ENCODE data around the gene ADAMTSL2. TPM values are rescaled to one million over a fixed set of nuclear protein-coding genes. Genes with fewer than 3 reads are reported as not detected.
A peak's percentile ranks its signal among the peaks of the same experiment; 100 is the strongest.

ADAMTSL2 gene
- total and polyA plus RNA-seq, 9 donors: 2.3 to 5.5 (median 4.7) TPM

GRCh38 chr9:133526721-133527321 lies 7.7 kb upstream of the ADAMTSL2 start:
- DNase-seq: no peak
- WGBS (ENCODE audit: insufficient coverage): 13% methylated on average over 19 of the region's 21 CpGs
- H3K4me3 ChIP-seq (ENCODE audit: low read length): no peak overlapping the region
- peak overlapping the region; percentile 78 for H3K27ac ChIP-seq (ENCODE audit: low read length)
- H3K27me3 ChIP-seq (ENCODE audit: control insufficient read depth, insufficient read depth, low read length): peaks cover 9% of the 10 kb centered on the region
- H3K36me3 ChIP-seq (ENCODE audit: control insufficient read depth, insufficient read depth, low read length): no peaks in the 10 kb centered on the region
- peaks cover 92% of the 10 kb centered on the region for H3K4me1 ChIP-seq (ENCODE audit: control insufficient read depth, insufficient read depth, low read length)
- H3K9me3 ChIP-seq (replicated peaks; ENCODE audit: control insufficient read depth, low read depth, low read length): no peaks in the 10 kb centered on the region

DNA sequence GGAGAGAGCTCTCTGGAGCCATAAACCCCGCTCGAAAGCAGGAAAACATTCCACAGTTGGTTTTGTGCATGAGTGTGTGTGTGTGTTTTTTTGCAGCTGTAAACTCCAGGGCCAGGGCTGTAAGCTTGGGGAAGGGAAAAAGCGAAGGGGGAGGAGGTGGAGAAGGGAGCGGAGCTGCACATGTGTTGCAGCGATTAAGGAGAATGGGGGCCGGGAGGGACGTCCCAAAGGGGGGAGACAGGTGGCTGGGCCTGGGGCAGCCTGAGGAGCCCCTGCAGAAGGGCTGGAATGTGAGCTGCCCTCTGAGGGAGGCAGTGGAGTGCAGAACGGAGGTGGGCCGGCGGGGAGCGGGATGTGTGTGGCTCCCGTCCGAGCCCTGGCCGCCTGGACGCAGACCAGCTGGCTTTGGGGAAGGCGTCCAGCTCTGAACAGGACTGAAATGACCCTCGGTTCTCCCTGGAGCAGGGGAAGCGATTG lies 7.0 kb upstream of the ADAMTSL2 start:
- Histone ChIP-seq H3K4me3 (ENCODE audit: low read length) (no peak overlapping the region), H3K27ac (ENCODE audit: low read length) (peak overlapping the region; percentile 78), H3K27me3 (ENCODE audit: control insufficient read depth, insufficient read depth, low read length) (peaks cover 9% of the 10 kb centered on the region), H3K4me1 (ENCODE audit: control insufficient read depth, insufficient read depth, low read length) (peaks cover 92% of the 10 kb centered on the region), H3K36me3 (ENCODE audit: control insufficient read depth, insufficient read depth, low read length) (no peaks in the 10 kb centered on the region), H3K9me3 (replicated peaks; ENCODE audit: control insufficient read depth, low read depth, low read length) (no peaks in the 10 kb centered on the region)
- 7% methylated on average over 17 of the region's 18 CpGs for WGBS (ENCODE audit: insufficient coverage)
- DNase-seq: peak; percentile 95

DNA sequence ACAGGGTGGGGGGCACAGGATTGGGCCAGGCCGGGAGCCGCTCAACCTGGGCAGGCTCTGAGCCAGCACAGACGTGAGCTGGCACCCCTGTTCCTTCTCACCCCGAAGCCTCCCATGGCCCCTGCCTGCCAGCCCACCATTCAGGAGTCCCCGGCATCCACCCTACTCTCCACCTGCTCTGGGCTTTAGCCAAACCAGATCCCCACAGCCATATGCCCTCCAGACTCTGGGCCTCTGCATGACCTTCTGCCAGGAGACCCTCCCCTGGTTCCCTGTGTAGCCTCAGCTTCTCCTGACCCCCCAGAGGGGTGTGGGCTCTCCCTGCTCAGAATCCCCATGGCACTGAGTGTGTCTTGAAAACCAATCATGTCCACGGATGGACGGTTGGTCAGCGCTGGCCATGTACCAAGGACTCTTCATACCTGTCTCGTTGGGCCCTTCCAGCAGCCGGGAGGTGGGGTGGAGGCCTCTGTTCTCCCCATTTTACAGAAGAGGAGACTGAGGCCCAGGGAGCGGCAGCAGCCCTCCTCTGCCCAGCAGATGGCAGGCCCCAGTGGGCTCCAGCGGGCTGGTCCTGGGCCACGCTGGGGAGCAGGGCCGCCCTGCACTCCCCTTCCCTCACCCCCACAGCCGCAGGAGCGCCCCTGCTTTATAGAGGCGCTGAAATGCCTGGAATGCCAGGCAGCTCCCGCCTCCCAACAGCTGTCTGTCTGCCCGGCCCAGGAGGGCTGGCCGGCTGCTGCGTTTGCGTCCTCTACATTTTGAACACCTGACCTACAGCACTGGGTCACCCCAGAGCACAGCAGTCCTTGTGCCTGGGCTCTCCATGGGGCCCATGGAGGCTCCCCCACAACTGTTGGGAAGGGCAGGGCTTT lies 6.3 kb upstream of the ADAMTSL2 start:
- Histone ChIP-seq H3K27me3 (ENCODE audit: control insufficient read depth, insufficient read depth, low read length) (peaks cover 10% of the 10 kb centered on the region), H3K36me3 (ENCODE audit: control insufficient read depth, insufficient read depth, low read length) (no peaks in the 10 kb centered on the region), H3K27ac (ENCODE audit: low read length) (peak overlapping the region; percentile 78), H3K9me3 (replicated peaks; ENCODE audit: control insufficient read depth, low read depth, low read length) (no peaks in the 10 kb centered on the region), H3K4me3 (ENCODE audit: low read length) (no peak overlapping the region), H3K4me1 (ENCODE audit: control insufficient read depth, insufficient read depth, low read length) (peaks cover 92% of the 10 kb centered on the region)
- 29% methylated on average over 17 of the region's 22 CpGs for WGBS (ENCODE audit: insufficient coverage)
- peak; percentile 72 for DNase-seq

DNA sequence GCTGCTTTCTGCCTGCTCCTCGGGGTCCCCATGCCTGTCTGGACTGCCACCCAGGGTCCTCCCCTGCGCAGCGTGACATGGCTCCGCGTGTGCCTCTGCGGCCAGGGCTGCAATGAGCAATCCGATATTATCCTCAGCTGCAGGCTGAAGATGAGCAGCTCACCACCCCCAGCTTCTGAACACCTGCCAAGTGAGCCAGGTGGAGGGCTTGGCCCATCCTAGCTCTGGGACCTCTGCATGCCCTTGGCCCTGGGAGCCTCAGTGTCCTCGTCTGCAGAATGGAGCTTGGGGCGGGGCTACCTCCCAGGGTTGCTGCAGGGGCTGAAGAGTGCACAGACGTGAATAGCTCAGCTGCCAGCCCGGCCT lies 5.6 kb upstream of the ADAMTSL2 start:
- 44% methylated on average over 9 of the region's 11 CpGs for WGBS (ENCODE audit: insufficient coverage)
- Histone ChIP-seq H3K27ac (ENCODE audit: low read length) (no peak overlapping the region), H3K9me3 (replicated peaks; ENCODE audit: control insufficient read depth, low read depth, low read length) (no peaks in the 10 kb centered on the region), H3K27me3 (ENCODE audit: control insufficient read depth, insufficient read depth, low read length) (peaks cover 16% of the 10 kb centered on the region), H3K36me3 (ENCODE audit: control insufficient read depth, insufficient read depth, low read length) (no peaks in the 10 kb centered on the region), H3K4me1 (ENCODE audit: control insufficient read depth, insufficient read depth, low read length) (peaks cover 94% of the 10 kb centered on the region), H3K4me3 (ENCODE audit: low read length) (no peak overlapping the region)
- peak; percentile 68 for DNase-seq

GRCh38 chr9:133529457-133529856 lies 5.0 kb upstream of the ADAMTSL2 start:
- Histone ChIP-seq H3K36me3 (ENCODE audit: control insufficient read depth, insufficient read depth, low read length) (no peaks in the 10 kb centered on the region), H3K4me1 (ENCODE audit: control insufficient read depth, insufficient read depth, low read length) (peaks cover 93% of the 10 kb centered on the region), H3K27ac (ENCODE audit: low read length) (no peak overlapping the region), H3K4me3 (ENCODE audit: low read length) (no peak overlapping the region), H3K27me3 (ENCODE audit: control insufficient read depth, insufficient read depth, low read length) (peaks cover 16% of the 10 kb centered on the region), H3K9me3 (replicated peaks; ENCODE audit: control insufficient read depth, low read depth, low read length) (no peaks in the 10 kb centered on the region)
- DNase-seq: no peak
- 67% methylated on average over 5 of the region's 7 CpGs for WGBS (ENCODE audit: insufficient coverage)

GRCh38 chr9:133529874-133530273 lies 4.6 kb upstream of the ADAMTSL2 start:
- WGBS (ENCODE audit: insufficient coverage): 85% methylated on average over 4 of the region's 7 CpGs

DNA sequence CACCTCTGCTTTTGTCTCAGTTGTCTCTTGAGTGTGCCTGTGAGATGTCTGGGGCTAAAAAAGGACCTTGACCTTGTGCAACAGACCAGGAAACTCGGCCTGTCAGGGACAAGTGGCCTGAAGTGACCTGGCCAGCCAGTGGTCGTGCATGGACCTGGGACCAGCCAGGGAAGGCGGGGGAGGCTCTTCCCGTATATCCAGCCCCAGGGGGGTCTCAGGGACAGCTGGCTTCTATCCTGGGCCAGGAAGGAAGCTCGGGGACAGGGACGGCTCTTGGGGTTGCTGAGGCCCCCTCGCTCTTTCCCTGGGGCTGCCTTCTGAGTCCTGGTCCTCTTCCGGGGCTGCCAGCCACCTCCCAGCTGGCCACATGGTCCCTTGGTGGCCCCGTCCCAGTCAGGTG lies 3.2 kb upstream of the ADAMTSL2 start:
- no peaks in the 10 kb centered on the region for H3K36me3 ChIP-seq (ENCODE audit: control insufficient read depth, insufficient read depth, low read length)
- DNase-seq: no peak
- WGBS (ENCODE audit: insufficient coverage): 44% methylated on average over 8 of the region's 9 CpGs
- H3K4me1 ChIP-seq (ENCODE audit: control insufficient read depth, insufficient read depth, low read length): peaks cover 93% of the 10 kb centered on the region
- no peak overlapping the region for H3K4me3 ChIP-seq (ENCODE audit: low read length)
- H3K27ac ChIP-seq (ENCODE audit: low read length): no peak overlapping the region
- H3K27me3 ChIP-seq (ENCODE audit: control insufficient read depth, insufficient read depth, low read length): peaks cover 20% of the 10 kb centered on the region
- H3K9me3 ChIP-seq (replicated peaks; ENCODE audit: control insufficient read depth, low read depth, low read length): no peaks in the 10 kb centered on the region

More at GRCh38 chr9:133529874-133530273, 4.6 kb upstream of the ADAMTSL2 start:
- Histone ChIP-seq H3K27me3 (ENCODE audit: control insufficient read depth, insufficient read depth, low read length) (peaks cover 16% of the 10 kb centered on the region), H3K27ac (ENCODE audit: low read length) (no peak overlapping the region), H3K4me3 (ENCODE audit: low read length) (no peak overlapping the region), H3K36me3 (ENCODE audit: control insufficient read depth, insufficient read depth, low read length) (no peaks in the 10 kb centered on the region), H3K9me3 (replicated peaks; ENCODE audit: control insufficient read depth, low read depth, low read length) (no peaks in the 10 kb centered on the region), H3K4me1 (ENCODE audit: control insufficient read depth, insufficient read depth, low read length) (peaks cover 93% of the 10 kb centered on the region)
- DNase-seq: no peak

DNA sequence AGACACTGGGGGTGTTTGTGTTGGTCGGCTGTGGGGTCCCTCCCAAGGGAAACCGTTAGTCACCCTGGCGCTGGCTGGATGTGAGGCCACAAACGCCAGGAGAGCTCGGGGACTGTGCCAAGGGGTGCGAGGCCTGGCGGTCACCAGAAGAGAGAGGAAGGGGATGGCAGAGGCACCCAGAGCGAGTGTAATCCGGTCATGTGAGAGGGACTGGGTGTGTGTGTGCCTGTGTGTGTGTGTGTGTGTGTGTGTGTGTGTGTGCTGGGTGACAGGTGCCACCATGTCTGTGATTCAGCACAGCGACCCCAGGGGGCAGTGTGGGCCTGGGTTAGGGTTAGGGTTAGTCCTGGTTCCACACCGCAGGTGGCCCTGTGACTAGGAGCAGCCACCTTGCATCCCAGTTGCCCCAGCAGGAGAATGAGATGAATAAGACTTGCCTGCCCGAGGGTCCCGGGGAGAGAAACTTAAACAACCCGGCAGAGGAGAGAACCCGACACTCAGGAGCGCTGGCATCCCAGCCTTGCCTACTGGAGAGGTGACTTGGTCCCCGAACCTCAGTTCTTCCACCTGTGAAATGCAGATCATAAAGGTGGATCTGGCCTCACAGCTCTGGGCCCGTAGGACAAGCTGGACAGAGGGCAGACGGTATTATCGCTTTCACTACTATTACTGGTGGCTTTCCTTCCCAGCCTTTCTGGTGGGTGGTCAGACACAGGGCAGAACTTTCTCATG lies 1.4 kb upstream of the ADAMTSL2 start:
- Histone ChIP-seq H3K27me3 (ENCODE audit: control insufficient read depth, insufficient read depth, low read length) (peaks cover 22% of the 10 kb centered on the region), H3K9me3 (replicated peaks; ENCODE audit: control insufficient read depth, low read depth, low read length) (no peaks in the 10 kb centered on the region), H3K27ac (ENCODE audit: low read length) (no peak overlapping the region), H3K4me1 (ENCODE audit: control insufficient read depth, insufficient read depth, low read length) (peaks cover 76% of the 10 kb centered on the region), H3K4me3 (ENCODE audit: low read length) (no peak overlapping the region), H3K36me3 (ENCODE audit: control insufficient read depth, insufficient read depth, low read length) (no peaks in the 10 kb centered on the region)
- 52% methylated on average over 15 of the region's 20 CpGs for WGBS (ENCODE audit: insufficient coverage)
- peak; percentile 67 for DNase-seq

DNA sequence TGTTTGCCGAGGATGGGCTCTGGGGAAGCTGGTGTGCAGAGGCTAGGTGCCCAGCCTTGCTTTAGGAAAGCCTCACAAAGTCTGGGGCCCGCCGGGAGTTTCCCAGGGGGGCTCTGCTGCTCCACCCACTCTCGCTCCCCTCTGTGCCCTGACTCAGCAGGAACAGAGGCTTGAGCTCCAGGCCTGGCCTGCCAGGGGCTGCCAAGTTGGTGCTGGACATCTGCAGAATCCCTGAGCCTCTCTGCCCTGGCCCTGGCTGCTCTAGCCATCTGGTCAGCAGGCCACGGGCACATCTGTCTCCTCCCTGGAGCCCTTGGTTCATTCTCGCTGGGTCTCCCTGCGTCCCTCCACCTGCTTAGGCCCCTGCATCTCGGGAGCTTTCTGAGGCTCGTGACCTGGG lies 647 bp upstream of the ADAMTSL2 start:
- Histone ChIP-seq H3K4me3 (ENCODE audit: low read length) (no peak overlapping the region), H3K27ac (ENCODE audit: low read length) (peak overlapping the region; percentile 59), H3K36me3 (ENCODE audit: control insufficient read depth, insufficient read depth, low read length) (no peaks in the 10 kb centered on the region), H3K4me1 (ENCODE audit: control insufficient read depth, insufficient read depth, low read length) (peaks cover 76% of the 10 kb centered on the region), H3K9me3 (replicated peaks; ENCODE audit: control insufficient read depth, low read depth, low read length) (no peaks in the 10 kb centered on the region), H3K27me3 (ENCODE audit: control insufficient read depth, insufficient read depth, low read length) (peaks cover 26% of the 10 kb centered on the region)
- WGBS (ENCODE audit: insufficient coverage): 27% methylated on average over 8 of the region's 9 CpGs
- DNase-seq: peak; percentile 67

Measured in muscle of leg (tissue), 11 donors.